ENCODE measurements around the gene SPECC1L.

- TF ChIP-seq, protein P1, sequence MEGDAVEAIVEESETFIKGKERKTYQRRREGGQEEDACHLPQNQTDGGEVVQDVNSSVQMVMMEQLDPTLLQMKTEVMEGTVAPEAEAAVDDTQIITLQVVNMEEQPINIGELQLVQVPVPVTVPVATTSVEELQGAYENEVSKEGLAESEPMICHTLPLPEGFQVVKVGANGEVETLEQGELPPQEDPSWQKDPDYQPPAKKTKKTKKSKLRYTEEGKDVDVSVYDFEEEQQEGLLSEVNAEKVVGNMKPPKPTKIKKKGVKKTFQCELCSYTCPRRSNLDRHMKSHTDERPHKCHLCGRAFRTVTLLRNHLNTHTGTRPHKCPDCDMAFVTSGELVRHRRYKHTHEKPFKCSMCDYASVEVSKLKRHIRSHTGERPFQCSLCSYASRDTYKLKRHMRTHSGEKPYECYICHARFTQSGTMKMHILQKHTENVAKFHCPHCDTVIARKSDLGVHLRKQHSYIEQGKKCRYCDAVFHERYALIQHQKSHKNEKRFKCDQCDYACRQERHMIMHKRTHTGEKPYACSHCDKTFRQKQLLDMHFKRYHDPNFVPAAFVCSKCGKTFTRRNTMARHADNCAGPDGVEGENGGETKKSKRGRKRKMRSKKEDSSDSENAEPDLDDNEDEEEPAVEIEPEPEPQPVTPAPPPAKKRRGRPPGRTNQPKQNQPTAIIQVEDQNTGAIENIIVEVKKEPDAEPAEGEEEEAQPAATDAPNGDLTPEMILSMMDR (IDR thresholded peaks at IDR 0.05 in 8 of 11, conservative IDR thresholded peaks at IDR 0.05 in 3 of 11): no peak
- TF ChIP-seq POLR2A (IDR thresholded peaks at IDR 0.05): no peak
- peak in 2 of 3 donors; percentile 0 to 53 for TF ChIP-seq POLR2AphosphoS5 (IDR thresholded peaks at IDR 0.05)
These were observed 26.4 kb upstream of the SPECC1L start for GRCh38 chr22:24244144-24244787.
